ENCODE results near the gene OSBPL5. TPM values are rescaled to one million over a fixed set of nuclear protein-coding genes. Genes with fewer than 3 reads are reported as not detected.

Gene OSBPL5
- total and polyA plus RNA-seq, 9 of the 15 experiments (the other 6 are each of a cell fraction or from before 2014, with no cell fraction given): 0.06 to 14.8 (median 3.2) TPM

GRCh38 chr11:3057069-3057963, 107.8 kb downstream of the OSBPL5 start, which contains the start of gene CARS1 (continued):
- TF ChIP-seq HDAC3 (IDR thresholded peaks at IDR 0.05; ENCODE audit: borderline replicate concordance, partially characterized antibody) (peak; percentile 13), POLR2G (IDR thresholded peaks at IDR 0.05; ENCODE audit: low read depth, low read length) (peak; percentile 99), KLF6 (CRISPR knock-in tag; IDR thresholded peaks at IDR 0.05; ENCODE audit: borderline replicate concordance) (peak; percentile 75; the same call in 1 of the 2 replicates), PRPF4 (IDR thresholded peaks at IDR 0.05; ENCODE audit: insufficient read depth, low read depth, low read length, poor library complexity, severe bottlenecking) (peak; percentile 86), TRIM24 (IDR thresholded peaks at IDR 0.05) (no peak), RBFOX2 (IDR thresholded peaks at IDR 0.05; ENCODE audit: low read depth, low read length) (peak; percentile 100), RAD51 (IDR thresholded peaks at IDR 0.05; ENCODE audit: borderline replicate concordance, low read depth) (no peak), ELF1 (tag; IDR thresholded peaks at IDR 0.05) (peak; percentile 99), HNRNPL (IDR thresholded peaks at IDR 0.05; ENCODE audit: low read depth, low read length) (peak; percentile 50; the same call in 1 of the 2 replicates), RBBP5 (IDR thresholded peaks at IDR 0.05; ENCODE audit: borderline replicate concordance, insufficient read depth, low read length, poor library complexity, severe bottlenecking) (peak; percentile 28), GABPB2 (CRISPR knock-in tag; conservative IDR thresholded peaks at IDR 0.05) (no peak), POLR2A (conservative IDR thresholded peaks at IDR 0.05) (peak; percentile 81)
- TF ChIP-seq, protein P1, sequence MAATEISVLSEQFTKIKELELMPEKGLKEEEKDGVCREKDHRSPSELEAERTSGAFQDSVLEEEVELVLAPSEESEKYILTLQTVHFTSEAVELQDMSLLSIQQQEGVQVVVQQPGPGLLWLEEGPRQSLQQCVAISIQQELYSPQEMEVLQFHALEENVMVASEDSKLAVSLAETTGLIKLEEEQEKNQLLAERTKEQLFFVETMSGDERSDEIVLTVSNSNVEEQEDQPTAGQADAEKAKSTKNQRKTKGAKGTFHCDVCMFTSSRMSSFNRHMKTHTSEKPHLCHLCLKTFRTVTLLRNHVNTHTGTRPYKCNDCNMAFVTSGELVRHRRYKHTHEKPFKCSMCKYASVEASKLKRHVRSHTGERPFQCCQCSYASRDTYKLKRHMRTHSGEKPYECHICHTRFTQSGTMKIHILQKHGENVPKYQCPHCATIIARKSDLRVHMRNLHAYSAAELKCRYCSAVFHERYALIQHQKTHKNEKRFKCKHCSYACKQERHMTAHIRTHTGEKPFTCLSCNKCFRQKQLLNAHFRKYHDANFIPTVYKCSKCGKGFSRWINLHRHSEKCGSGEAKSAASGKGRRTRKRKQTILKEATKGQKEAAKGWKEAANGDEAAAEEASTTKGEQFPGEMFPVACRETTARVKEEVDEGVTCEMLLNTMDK (IDR thresholded peaks at IDR 0.05; ENCODE audit: borderline replicate concordance, insufficient read depth, low read depth, low read length, poor library complexity, severe bottlenecking): no peak
- TF ChIP-seq, protein P2, sequence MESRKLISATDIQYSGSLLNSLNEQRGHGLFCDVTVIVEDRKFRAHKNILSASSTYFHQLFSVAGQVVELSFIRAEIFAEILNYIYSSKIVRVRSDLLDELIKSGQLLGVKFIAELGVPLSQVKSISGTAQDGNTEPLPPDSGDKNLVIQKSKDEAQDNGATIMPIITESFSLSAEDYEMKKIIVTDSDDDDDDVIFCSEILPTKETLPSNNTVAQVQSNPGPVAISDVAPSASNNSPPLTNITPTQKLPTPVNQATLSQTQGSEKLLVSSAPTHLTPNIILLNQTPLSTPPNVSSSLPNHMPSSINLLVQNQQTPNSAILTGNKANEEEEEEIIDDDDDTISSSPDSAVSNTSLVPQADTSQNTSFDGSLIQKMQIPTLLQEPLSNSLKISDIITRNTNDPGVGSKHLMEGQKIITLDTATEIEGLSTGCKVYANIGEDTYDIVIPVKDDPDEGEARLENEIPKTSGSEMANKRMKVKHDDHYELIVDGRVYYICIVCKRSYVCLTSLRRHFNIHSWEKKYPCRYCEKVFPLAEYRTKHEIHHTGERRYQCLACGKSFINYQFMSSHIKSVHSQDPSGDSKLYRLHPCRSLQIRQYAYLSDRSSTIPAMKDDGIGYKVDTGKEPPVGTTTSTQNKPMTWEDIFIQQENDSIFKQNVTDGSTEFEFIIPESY (CRISPR knock-in tag; IDR thresholded peaks at IDR 0.05): 0 out of 2 replicates have a peak, but pooled peaks have one; percentile 21
- TF ChIP-seq, protein P3, sequence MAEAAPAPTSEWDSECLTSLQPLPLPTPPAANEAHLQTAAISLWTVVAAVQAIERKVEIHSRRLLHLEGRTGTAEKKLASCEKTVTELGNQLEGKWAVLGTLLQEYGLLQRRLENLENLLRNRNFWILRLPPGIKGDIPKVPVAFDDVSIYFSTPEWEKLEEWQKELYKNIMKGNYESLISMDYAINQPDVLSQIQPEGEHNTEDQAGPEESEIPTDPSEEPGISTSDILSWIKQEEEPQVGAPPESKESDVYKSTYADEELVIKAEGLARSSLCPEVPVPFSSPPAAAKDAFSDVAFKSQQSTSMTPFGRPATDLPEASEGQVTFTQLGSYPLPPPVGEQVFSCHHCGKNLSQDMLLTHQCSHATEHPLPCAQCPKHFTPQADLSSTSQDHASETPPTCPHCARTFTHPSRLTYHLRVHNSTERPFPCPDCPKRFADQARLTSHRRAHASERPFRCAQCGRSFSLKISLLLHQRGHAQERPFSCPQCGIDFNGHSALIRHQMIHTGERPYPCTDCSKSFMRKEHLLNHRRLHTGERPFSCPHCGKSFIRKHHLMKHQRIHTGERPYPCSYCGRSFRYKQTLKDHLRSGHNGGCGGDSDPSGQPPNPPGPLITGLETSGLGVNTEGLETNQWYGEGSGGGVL (CRISPR knock-in tag; IDR thresholded peaks at IDR 0.05): no peak
- TF ChIP-seq, protein P4, sequence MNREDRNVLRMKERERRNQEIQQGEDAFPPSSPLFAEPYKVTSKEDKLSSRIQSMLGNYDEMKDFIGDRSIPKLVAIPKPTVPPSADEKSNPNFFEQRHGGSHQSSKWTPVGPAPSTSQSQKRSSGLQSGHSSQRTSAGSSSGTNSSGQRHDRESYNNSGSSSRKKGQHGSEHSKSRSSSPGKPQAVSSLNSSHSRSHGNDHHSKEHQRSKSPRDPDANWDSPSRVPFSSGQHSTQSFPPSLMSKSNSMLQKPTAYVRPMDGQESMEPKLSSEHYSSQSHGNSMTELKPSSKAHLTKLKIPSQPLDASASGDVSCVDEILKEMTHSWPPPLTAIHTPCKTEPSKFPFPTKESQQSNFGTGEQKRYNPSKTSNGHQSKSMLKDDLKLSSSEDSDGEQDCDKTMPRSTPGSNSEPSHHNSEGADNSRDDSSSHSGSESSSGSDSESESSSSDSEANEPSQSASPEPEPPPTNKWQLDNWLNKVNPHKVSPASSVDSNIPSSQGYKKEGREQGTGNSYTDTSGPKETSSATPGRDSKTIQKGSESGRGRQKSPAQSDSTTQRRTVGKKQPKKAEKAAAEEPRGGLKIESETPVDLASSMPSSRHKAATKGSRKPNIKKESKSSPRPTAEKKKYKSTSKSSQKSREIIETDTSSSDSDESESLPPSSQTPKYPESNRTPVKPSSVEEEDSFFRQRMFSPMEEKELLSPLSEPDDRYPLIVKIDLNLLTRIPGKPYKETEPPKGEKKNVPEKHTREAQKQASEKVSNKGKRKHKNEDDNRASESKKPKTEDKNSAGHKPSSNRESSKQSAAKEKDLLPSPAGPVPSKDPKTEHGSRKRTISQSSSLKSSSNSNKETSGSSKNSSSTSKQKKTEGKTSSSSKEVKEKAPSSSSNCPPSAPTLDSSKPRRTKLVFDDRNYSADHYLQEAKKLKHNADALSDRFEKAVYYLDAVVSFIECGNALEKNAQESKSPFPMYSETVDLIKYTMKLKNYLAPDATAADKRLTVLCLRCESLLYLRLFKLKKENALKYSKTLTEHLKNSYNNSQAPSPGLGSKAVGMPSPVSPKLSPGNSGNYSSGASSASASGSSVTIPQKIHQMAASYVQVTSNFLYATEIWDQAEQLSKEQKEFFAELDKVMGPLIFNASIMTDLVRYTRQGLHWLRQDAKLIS (CRISPR knock-in tag; IDR thresholded peaks at IDR 0.05): peak; percentile 68; the same call in 1 of the 2 replicates
